Measurements from ENCODE around the gene SNX15. TPM values are rescaled to one million over a fixed set of nuclear protein-coding genes. Genes with fewer than 3 reads are reported as not detected.
A peak's percentile ranks its signal among the peaks of the same experiment; 100 is the strongest.
"Not testable (repeated sequence)": the region's sequence is repeated elsewhere in the genome, so short reads cannot be mapped to it uniquely, and the experiment has no call there.

Gene SNX15
- total and polyA plus RNA-seq, 5 experiments from 2014 or later, result 10.5 to 29.6 (median 11.9) TPM

GRCh38 chr11:64999478-64999877 lies 27.8 kb upstream of the SNX15 start:
- H3K9me3 Mint-ChIP-seq, result no peaks in the 10 kb centered on the region
- POLR2A ChIA-PET, result no interaction called here
- no peak for ATAC-seq
- peaks cover 0 to 11% (median 0%) of the 10 kb centered on the region in 5 donors for H3K27me3 Mint-ChIP-seq
- peaks cover 2 to 18% (median 7%) of the 10 kb centered on the region in 4 donors for H3K4me1 Mint-ChIP-seq
- no peaks in the 10 kb centered on the region for H3K36me3 Mint-ChIP-seq
- H3K27ac Mint-ChIP-seq, result no peak overlapping the region
- no peak for DNase-seq
- H3K4me3 Mint-ChIP-seq, result no peak overlapping the region

DNA sequence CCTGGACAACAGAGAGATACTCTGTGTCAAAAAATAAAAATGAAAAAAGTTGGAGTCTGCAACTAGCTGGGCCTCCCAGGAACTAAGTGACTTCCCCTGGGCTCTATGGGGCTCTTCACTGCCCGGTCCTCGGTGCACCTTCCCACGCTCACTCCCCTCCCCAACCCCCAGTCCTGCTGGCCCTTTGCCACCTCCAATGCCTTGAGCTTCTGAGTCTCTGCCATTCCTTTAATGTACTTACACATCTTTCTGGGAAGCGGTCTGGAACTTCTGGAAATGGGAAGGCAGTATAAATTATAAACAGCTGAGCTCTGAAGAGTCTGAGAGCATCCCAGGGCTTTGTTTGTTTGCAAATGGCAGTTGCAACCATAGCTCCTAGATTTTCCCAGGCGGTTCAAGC lies 24.5 kb upstream of the SNX15 start:
- DNase-seq, result no peak
- no peaks in the 10 kb centered on the region for H3K36me3 Mint-ChIP-seq
- H3K9me3 Mint-ChIP-seq, result no peaks in the 10 kb centered on the region
- H3K4me3 Mint-ChIP-seq, result no peak overlapping the region
- no peaks in the 10 kb centered on the region for H3K27me3 Mint-ChIP-seq
- H3K4me1 Mint-ChIP-seq, result peaks cover 0 to 8% (median 0%) of the 10 kb centered on the region in 4 donors
- H3K27ac Mint-ChIP-seq, result no peak overlapping the region
- no peak for ATAC-seq
- POLR2A ChIA-PET, result no interaction called here

- no peak overlapping the region for H3K27ac Mint-ChIP-seq
- no peaks in the 10 kb centered on the region for H3K9me3 Mint-ChIP-seq
- H3K4me3 Mint-ChIP-seq, result no peak overlapping the region
- no peaks in the 10 kb centered on the region for H3K36me3 Mint-ChIP-seq
- DNase-seq (no peak), ATAC-seq (no peak)
- peaks cover 0 to 5% (median 0%) of the 10 kb centered on the region in 4 donors for H3K4me1 Mint-ChIP-seq
- POLR2A ChIA-PET, result interaction anchor here (1.4 kb wide), 1 partner anchor 114 kb away, joined by 3 read pairs; the partner anchor contains the start of gene ZNHIT2
- H3K27me3 Mint-ChIP-seq, result no peaks in the 10 kb centered on the region
Measured at GRCh38 chr11:65003282-65003681, 24.0 kb upstream of the SNX15 start.

GRCh38 chr11:65003968-65004367 lies 23.3 kb upstream of the SNX15 start:
- not testable (repeated sequence) for H3K27me3 Mint-ChIP-seq, H3K4me3 Mint-ChIP-seq, ATAC-seq, H3K27ac Mint-ChIP-seq, H3K4me1 Mint-ChIP-seq, DNase-seq, H3K9me3 Mint-ChIP-seq, H3K36me3 Mint-ChIP-seq
- POLR2A ChIA-PET, result interaction anchor here (1.4 kb wide), 1 partner anchor 113 kb away, joined by 3 read pairs; the partner anchor contains the start of gene ZNHIT2

GRCh38 chr11:65008016-65008415 lies 19.2 kb upstream of the SNX15 start:
- no peak for ATAC-seq
- H3K27ac Mint-ChIP-seq, result no peak overlapping the region
- no peaks in the 10 kb centered on the region for H3K27me3 Mint-ChIP-seq
- POLR2A ChIA-PET, result no interaction called here
- no peaks in the 10 kb centered on the region for H3K36me3 Mint-ChIP-seq
- DNase-seq, result no peak
- H3K4me3 Mint-ChIP-seq, result no peak overlapping the region
- H3K4me1 Mint-ChIP-seq, result peaks cover 2 to 3% (median 3%) of the 10 kb centered on the region in 4 donors
- H3K9me3 Mint-ChIP-seq, result no peaks in the 10 kb centered on the region

- H3K27ac Mint-ChIP-seq, result no peak overlapping the region
- no peaks in the 10 kb centered on the region for H3K27me3 Mint-ChIP-seq
- DNase-seq (no peak), ATAC-seq (no peak)
- H3K4me1 Mint-ChIP-seq, result peaks cover 7 to 10% (median 8%) of the 10 kb centered on the region in 4 donors
- no peak overlapping the region for H3K4me3 Mint-ChIP-seq
- H3K9me3 Mint-ChIP-seq, result no peaks in the 10 kb centered on the region
- no peaks in the 10 kb centered on the region for H3K36me3 Mint-ChIP-seq
- POLR2A ChIA-PET, result interaction anchor here (0.6 kb wide), 1 partner anchor 44 kb away, joined by 3 read pairs; no protein-coding TSS in a partner anchor
Measured at GRCh38 chr11:65008873-65009272, 18.4 kb upstream of the SNX15 start.

- peak; percentile 81 to 89 for ATAC-seq
- Mint-ChIP-seq H3K36me3 (peaks cover 0 to 4% (median 3%) of the 10 kb centered on the region in 3 donors), H3K4me3 (peak overlapping the region; percentile 86 to 94 (median 89)), H3K9me3 (no peaks in the 10 kb centered on the region), H3K27me3 (no peaks in the 10 kb centered on the region), H3K4me1 (peaks cover 17 to 31% (median 29%) of the 10 kb centered on the region in 4 donors), H3K27ac (peak overlapping the region; percentile 82 to 99 (median 94))
- peak in 9 of 10 donors; percentile 84 to 95 (median 91) for DNase-seq
- POLR2A ChIA-PET, result interaction anchor here (0.5 to 2.9 kb wide), 15 partner anchors 14 to 234 kb away, joined by 3 to 23 read pairs (median 7); partner anchors contain the start of genes FAU, MRPL49, PPP2R5B and SAC3D1
Measured at GRCh38 chr11:65013130-65013887, 13.9 kb upstream of the SNX15 start.

GRCh38 chr11:65013888-65014725 lies 13.1 kb upstream of the SNX15 start, which contains the start of gene ARL2:
TSS of gene ARL2 (plus strand) at chr11:65014160. CDS start at chr11:65014208, 48 bp downstream.
- H3K9me3 Mint-ChIP-seq, result no peaks in the 10 kb centered on the region
- DNase-seq, result peak; percentile 83 to 92 (median 86)
- POLR2A ChIA-PET, result interaction anchor here (0.5 to 2.9 kb wide), 18 partner anchors 10 to 265 kb away, joined by 3 to 23 read pairs (median 4); partner anchors contain the start of genes FAU, MRPL49, PPP2R5B and SAC3D1
- peak within 1 kb of the TSS; percentile 86 to 95 (median 92) for H3K4me3 Mint-ChIP-seq
- H3K27ac Mint-ChIP-seq, result peak within 1 kb of the TSS; percentile 84 to 99 (median 96)
- peaks cover 17 to 31% (median 29%) of the 10 kb centered on the region in 4 donors for H3K4me1 Mint-ChIP-seq
- peak; percentile 82 to 83 for ATAC-seq
- H3K27me3 Mint-ChIP-seq, result no peaks in the 10 kb centered on the region
- H3K36me3 Mint-ChIP-seq, result peaks cover 0 to 6% (median 3%) of the 10 kb centered on the region in 3 donors

GRCh38 chr11:65014726-65015227 lies 12.5 kb upstream of the SNX15 start:
- Mint-ChIP-seq H3K27ac (peak overlapping the region; percentile 84 to 97 (median 94)), H3K9me3 (no peaks in the 10 kb centered on the region), H3K27me3 (no peaks in the 10 kb centered on the region), H3K36me3 (peaks cover 0 to 11% (median 3%) of the 10 kb centered on the region in 3 donors), H3K4me3 (peak overlapping the region; percentile 86 to 95 (median 90)), H3K4me1 (peaks cover 17 to 31% (median 29%) of the 10 kb centered on the region in 4 donors)
- no peak for ATAC-seq
- DNase-seq, result no peak
- POLR2A ChIA-PET, result interaction anchor here (0.7 to 2.9 kb wide), 16 partner anchors 9 to 161 kb away, joined by 3 to 23 read pairs (median 3); partner anchors contain the start of genes FAU, MRPL49, SAC3D1 and SNX15

- DNase-seq (no peak), ATAC-seq (no peak)
- H3K36me3 Mint-ChIP-seq, result peaks cover 0 to 12% (median 3%) of the 10 kb centered on the region in 3 donors
- H3K4me1 Mint-ChIP-seq, result peaks cover 17 to 33% (median 29%) of the 10 kb centered on the region in 4 donors
- no peaks in the 10 kb centered on the region for H3K27me3 Mint-ChIP-seq
- peak overlapping the region in 1 of 10 donors; percentile 28 for H3K4me3 Mint-ChIP-seq
- POLR2A ChIA-PET, result interaction anchor here (0.6 to 1.2 kb wide), 2 partner anchors 48 to 102 kb away, joined by 3 read pairs; no protein-coding TSS in a partner anchor
- peak overlapping the region in 4 of 10 donors; percentile 36 to 76 (median 42) for H3K27ac Mint-ChIP-seq
- no peaks in the 10 kb centered on the region for H3K9me3 Mint-ChIP-seq
Measured at GRCh38 chr11:65016705-65017104, 10.5 kb upstream of the SNX15 start.

DNA sequence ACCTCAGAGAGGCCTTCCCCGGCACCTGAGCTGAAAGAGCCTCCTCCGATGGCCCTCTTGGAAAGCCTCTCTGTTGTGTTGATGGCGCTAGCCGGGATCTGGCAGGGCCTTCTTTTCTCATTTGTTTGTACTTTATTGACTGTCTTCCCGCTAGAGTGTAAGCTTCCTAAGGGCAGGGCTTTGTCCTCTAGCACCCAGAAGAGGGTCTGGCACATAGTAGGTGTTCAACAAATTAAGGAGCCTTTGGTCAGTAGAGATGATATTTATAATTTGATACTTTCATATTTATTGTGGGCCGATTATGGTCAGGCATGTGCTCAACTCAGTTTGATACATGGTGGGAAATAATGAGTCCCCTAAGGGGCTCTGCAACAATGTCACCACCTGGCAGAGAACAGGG lies 9.3 kb upstream of the SNX15 start:
- Mint-ChIP-seq H3K4me3 (no peak overlapping the region), H3K27ac (peak overlapping the region in 2 of 10 donors; percentile 40 to 60), H3K27me3 (no peaks in the 10 kb centered on the region), H3K4me1 (peaks cover 15 to 31% (median 28%) of the 10 kb centered on the region in 4 donors), H3K36me3 (peaks cover 0 to 12% (median 3%) of the 10 kb centered on the region in 3 donors), H3K9me3 (no peaks in the 10 kb centered on the region)
- ATAC-seq (no peak), DNase-seq (no peak)
- POLR2A ChIA-PET, result interaction anchor here (0.8 kb wide), 1 partner anchor 94 kb away, joined by 3 read pairs; the partner anchor contains the start of gene TM7SF2

- no peak overlapping the region for H3K4me3 Mint-ChIP-seq
- POLR2A ChIA-PET, result interaction anchor here (0.7 kb wide), 1 partner anchor 315 kb away, joined by 4 read pairs; no protein-coding TSS in a partner anchor
- no peaks in the 10 kb centered on the region for H3K27me3 Mint-ChIP-seq
- no peak for DNase-seq
- ATAC-seq, result no peak
- peaks cover 0 to 12% (median 3%) of the 10 kb centered on the region in 3 donors for H3K36me3 Mint-ChIP-seq
- H3K4me1 Mint-ChIP-seq, result peaks cover 8 to 23% (median 19%) of the 10 kb centered on the region in 4 donors
- H3K27ac Mint-ChIP-seq, result no peak overlapping the region
- H3K9me3 Mint-ChIP-seq, result no peaks in the 10 kb centered on the region
Measured at GRCh38 chr11:65019824-65020223, 7.4 kb upstream of the SNX15 start.
